Vagina (tissue), 2 donors: Measurements from ENCODE around the gene OR13C2. TPM values are rescaled to one million over a fixed set of nuclear protein-coding genes. Genes with fewer than 3 reads are reported as not detected.

Experiments used
- DNase-seq, 2 donors: peaks; one replicate each; pipeline ENCODE4 v3.0.0-alpha.2; 2017; ENCODE audit errors: extremely low spot score in 2 of 2
- H3K27ac ChIP-seq: fragments of 200-600 bp; sonication (generic); one replicate; pipeline ENCODE4 v1.5.1; 2019
- H3K27me3 ChIP-seq: fragments of 200-600 bp; sonication (generic); one replicate; pipeline ENCODE4 v1.5.1; 2019
- H3K36me3 ChIP-seq, 2 donors: fragments of 200-600 bp; sonication (generic); one replicate each; pipeline ENCODE4 v1.5.1; 2017 to 2019
- H3K4me1 ChIP-seq: fragments of 200-600 bp; sonication (generic); one replicate; pipeline ENCODE4 v1.5.1; 2019
- H3K4me3 ChIP-seq, 2 donors: fragments of 200-600 bp; sonication (generic); 1 replicate in 1 of 2; 2 replicates in 1 of 2; pipeline ENCODE4 v1.5.1; 2016 to 2019
- H3K9me3 ChIP-seq: fragments of 200-600 bp; sonication (generic); one replicate; pipeline ENCODE4 v1.5.1; 2019
- CTCF ChIP-seq, 3 experiments: fragments of 450-650 bp in 2 of 3; fragments of 200-600 bp in 1 of 3; sonication (generic) in 1 of 3; IDR thresholded peaks; one replicate each; pipeline ENCODE4 v1.5.1; 2017 to 2019; ENCODE audit warnings: antibody characterized with exemption in 3 of 3, mild to moderate bottlenecking in 2 of 3, moderate library complexity in 2 of 3
- POLR2A ChIP-seq, 2 donors: fragments of 450-650 bp; IDR thresholded peaks; one replicate each; pipeline ENCODE4 v1.6.1; 2017; ENCODE audit warnings: antibody characterized with exemption in 2 of 2, mild to moderate bottlenecking in 2 of 2, moderate library complexity in 2 of 2
- POLR2AphosphoS5 ChIP-seq, 2 donors: sonication (generic); formaldehyde crosslinking; IDR thresholded peaks; one replicate each; pipeline ENCODE4 v1.9.0; 2017; ENCODE audit warnings: antibody characterized with exemption in 2 of 2, mild to moderate bottlenecking in 2 of 2, low read depth in 1 of 2; ENCODE audit not compliant: insufficient read depth in 1 of 2
- intact Hi-C: fragments of 100-400 bp; cut with DNase I; formaldehyde crosslinking; loops from one replicate; pipeline ENCODE4 v1.15.1; 2023
- total RNA-seq: library from RNA; depleted of rRNA; stranded (reverse); fragments of >200 nt; gene quantifications from one replicate; pipeline ENCODE4 v1.2.3, GENCODE V29; 2016

OR13C2 gene
- total RNA-seq, 1 donor from 2014 or later = not detected

GRCh38 chr9:104586496-104587180 lies 18.8 kb downstream of the OR13C2 start:
- intact Hi-C loops = no loop called here
- DNase-seq = no peak

GRCh38 chr9:104580562-104580961 lies 24.9 kb downstream of the OR13C2 start:
- DNase-seq = no peak
- no peaks in the 10 kb centered on the region for H3K9me3 ChIP-seq
- no peaks in the 10 kb centered on the region for H3K4me1 ChIP-seq
- no peak overlapping the region for H3K27ac ChIP-seq
- TF ChIP-seq CTCF (IDR thresholded peaks at IDR 0.05) (no peak), POLR2A (IDR thresholded peaks at IDR 0.05) (no peak), POLR2AphosphoS5 (IDR thresholded peaks at IDR 0.05; ENCODE audit: insufficient read depth in 1 of 2, low read depth in 1 of 2) (no peak)
- intact Hi-C loops = no loop called here
- no peaks in the 10 kb centered on the region for H3K27me3 ChIP-seq
- no peak overlapping the region for H3K4me3 ChIP-seq
- H3K36me3 ChIP-seq = no peaks in the 10 kb centered on the region

More at GRCh38 chr9:104586496-104587180, 18.8 kb downstream of the OR13C2 start:
- no peaks in the 10 kb centered on the region for H3K27me3 ChIP-seq
- no peaks in the 10 kb centered on the region for H3K36me3 ChIP-seq
- H3K4me1 ChIP-seq = no peaks in the 10 kb centered on the region
- H3K9me3 ChIP-seq = no peaks in the 10 kb centered on the region
- TF ChIP-seq POLR2A (IDR thresholded peaks at IDR 0.05) = no peak
- TF ChIP-seq CTCF (IDR thresholded peaks at IDR 0.05) = no peak
- no peak for TF ChIP-seq POLR2AphosphoS5 (IDR thresholded peaks at IDR 0.05; ENCODE audit: insufficient read depth in 1 of 2, low read depth in 1 of 2)
- no peak overlapping the region for H3K4me3 ChIP-seq
- no peak overlapping the region for H3K27ac ChIP-seq

DNA sequence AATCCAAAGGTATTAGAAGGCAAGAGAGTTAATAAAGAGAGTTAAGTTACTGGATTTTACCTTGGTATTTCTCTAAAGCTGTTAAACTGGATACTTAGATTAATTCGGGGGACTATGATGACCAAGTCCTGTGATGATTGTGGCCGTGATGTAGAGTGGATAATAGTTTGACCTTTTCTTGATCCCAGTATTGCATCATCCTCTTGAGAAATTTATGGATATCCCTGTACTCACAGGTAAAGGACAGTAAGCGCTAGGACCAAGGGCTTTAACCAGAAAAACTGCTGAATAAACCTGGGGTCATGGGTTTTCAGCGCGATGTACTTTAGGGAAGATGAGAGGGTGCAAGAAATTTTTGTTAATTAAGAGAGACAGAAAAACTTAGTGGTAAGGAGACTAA lies 28.2 kb downstream of the OR13C2 start:
- TF ChIP-seq CTCF (IDR thresholded peaks at IDR 0.05) (no peak), POLR2A (IDR thresholded peaks at IDR 0.05) (no peak), POLR2AphosphoS5 (IDR thresholded peaks at IDR 0.05; ENCODE audit: insufficient read depth in 1 of 2, low read depth in 1 of 2) (no peak)
- DNase-seq = no peak
- Histone ChIP-seq H3K4me1 (no peaks in the 10 kb centered on the region), H3K36me3 (no peaks in the 10 kb centered on the region), H3K27me3 (no peaks in the 10 kb centered on the region), H3K4me3 (no peak overlapping the region), H3K27ac (no peak overlapping the region), H3K9me3 (no peaks in the 10 kb centered on the region)
- intact Hi-C loops = no loop called here

DNA sequence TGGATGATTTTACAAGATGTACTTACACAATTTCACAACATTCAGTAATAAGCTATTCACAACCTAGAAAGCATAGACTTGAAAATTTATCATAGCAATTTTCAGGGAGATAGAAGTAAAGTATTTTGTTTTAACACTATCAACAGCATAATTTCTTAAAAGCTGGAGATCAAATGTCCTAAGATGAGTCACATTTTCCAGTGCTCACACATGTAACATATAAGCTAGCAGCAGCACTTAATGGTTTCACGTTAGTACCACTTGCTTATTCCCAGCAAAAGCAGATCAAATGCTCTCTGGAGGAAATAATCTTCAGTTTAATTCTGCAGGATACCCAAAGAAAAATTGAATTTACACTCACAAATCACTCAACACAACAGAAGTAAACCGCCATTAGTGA lies 30.0 kb downstream of the OR13C2 start:
- Histone ChIP-seq H3K27me3 (no peaks in the 10 kb centered on the region), H3K9me3 (no peaks in the 10 kb centered on the region), H3K36me3 (no peaks in the 10 kb centered on the region), H3K4me1 (no peaks in the 10 kb centered on the region), H3K27ac (no peak overlapping the region), H3K4me3 (no peak overlapping the region)
- intact Hi-C loops = no loop called here
- DNase-seq = no peak
- TF ChIP-seq CTCF (IDR thresholded peaks at IDR 0.05) (no peak), POLR2A (IDR thresholded peaks at IDR 0.05) (no peak)

DNA sequence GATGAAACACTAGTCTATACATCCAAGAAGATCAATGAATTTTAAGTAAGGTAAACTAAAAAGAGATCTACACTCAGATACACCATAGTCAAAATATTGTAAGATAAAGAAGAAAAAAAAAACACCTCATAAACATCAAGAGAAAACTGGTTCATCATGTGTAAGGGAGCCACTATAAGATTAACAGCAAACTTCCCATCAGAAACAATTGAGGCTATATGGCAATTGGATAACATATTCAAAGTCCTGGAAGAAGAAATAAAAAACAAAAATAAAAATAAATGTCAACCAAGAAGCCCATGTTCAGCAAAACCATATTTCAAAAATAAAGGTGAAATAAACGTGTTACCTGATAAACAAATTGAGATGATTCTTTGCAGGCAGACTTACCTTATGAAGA lies 32.8 kb downstream of the OR13C2 start:
- no peak for TF ChIP-seq POLR2AphosphoS5 (IDR thresholded peaks at IDR 0.05; ENCODE audit: insufficient read depth in 1 of 2, low read depth in 1 of 2)
- no peak for DNase-seq
- Histone ChIP-seq H3K27ac (no peak overlapping the region), H3K27me3 (no peaks in the 10 kb centered on the region), H3K36me3 (no peaks in the 10 kb centered on the region), H3K4me3 (no peak overlapping the region), H3K9me3 (no peaks in the 10 kb centered on the region), H3K4me1 (no peaks in the 10 kb centered on the region)
- intact Hi-C loops = no loop called here
